Neural progenitor cell (in vitro differentiated cells): ENCODE measurements around the gene PCSK6.

ENCODE experiments used
- EZH2 ChIP-seq: fragments of 200-600 bp; sonication (generic); IDR thresholded peaks from 2 replicates; pipeline ENCODE4 v1.6.1; 2017; ENCODE audit warnings: antibody characterized with exemption, mild to moderate bottlenecking, moderate library complexity
- EZH2phosphoT487 ChIP-seq: fragments of 200-600 bp; sonication (generic); IDR thresholded peaks from 2 replicates; pipeline ENCODE4 v1.6.1; 2017; ENCODE audit warnings: antibody characterized with exemption
- TF ChIP-seq, protein P1 (sequence below): fragments of 200-600 bp; sonication (generic); IDR thresholded peaks from 2 replicates; pipeline ENCODE4 v1.5.1; 2017; ENCODE audit warnings: antibody characterized with exemption, mild to moderate bottlenecking

- TF ChIP-seq, protein P1, sequence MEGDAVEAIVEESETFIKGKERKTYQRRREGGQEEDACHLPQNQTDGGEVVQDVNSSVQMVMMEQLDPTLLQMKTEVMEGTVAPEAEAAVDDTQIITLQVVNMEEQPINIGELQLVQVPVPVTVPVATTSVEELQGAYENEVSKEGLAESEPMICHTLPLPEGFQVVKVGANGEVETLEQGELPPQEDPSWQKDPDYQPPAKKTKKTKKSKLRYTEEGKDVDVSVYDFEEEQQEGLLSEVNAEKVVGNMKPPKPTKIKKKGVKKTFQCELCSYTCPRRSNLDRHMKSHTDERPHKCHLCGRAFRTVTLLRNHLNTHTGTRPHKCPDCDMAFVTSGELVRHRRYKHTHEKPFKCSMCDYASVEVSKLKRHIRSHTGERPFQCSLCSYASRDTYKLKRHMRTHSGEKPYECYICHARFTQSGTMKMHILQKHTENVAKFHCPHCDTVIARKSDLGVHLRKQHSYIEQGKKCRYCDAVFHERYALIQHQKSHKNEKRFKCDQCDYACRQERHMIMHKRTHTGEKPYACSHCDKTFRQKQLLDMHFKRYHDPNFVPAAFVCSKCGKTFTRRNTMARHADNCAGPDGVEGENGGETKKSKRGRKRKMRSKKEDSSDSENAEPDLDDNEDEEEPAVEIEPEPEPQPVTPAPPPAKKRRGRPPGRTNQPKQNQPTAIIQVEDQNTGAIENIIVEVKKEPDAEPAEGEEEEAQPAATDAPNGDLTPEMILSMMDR: no peak
- TF ChIP-seq EZH2phosphoT487: no peak
- TF ChIP-seq EZH2: no peak
Observed at GRCh38 chr15:101386006-101386405, 103.5 kb downstream of the PCSK6 start.
